HepG2 (cell line): ENCODE measurements around the gene GDF7. TPM values are rescaled to one million over a fixed set of nuclear protein-coding genes. Genes with fewer than 3 reads are reported as not detected.

Source experiments
- ATAC-seq: fragments of 200-7000 bp; cut with Tn5 transposase; 3 replicates; pipeline ENCODE4 v1.9.1; 2020; ENCODE audit warnings: mild to moderate bottlenecking, moderate library complexity
- BruUV-seq: library from RNA; stranded (reverse); fragments of 400-500 nt; replicated peaks from 2 replicates; lab custom pipeline; 2021; lab: Mats Ljungman, UMichigan
- CTCF ChIA-PET: fragments of 300-600 bp; formaldehyde crosslinking; extraction: SDS; loops from one replicate; lab custom pipeline; 2021; ENCODE audit warnings: low total read pairs, inconsistent platforms, low intra/inter-chr PET ratio; lab: Yijun Ruan, JAX
- POLR2A ChIA-PET: fragments of 350-600 bp; sonication (Branson Sonifier 250); formaldehyde crosslinking; loops from one replicate; lab custom pipeline; 2020; ENCODE audit warnings: antibody characterized with exemption, inconsistent platforms; lab: Yijun Ruan, JAX
- DNase-seq: peaks from one replicate; pipeline ENCODE4 v3.0.0-alpha.2; 2015; ENCODE audit warnings: low spot score
- FAIRE-seq: peaks from 3 replicates; lab custom pipeline; 2011; peaks lifted over from hg19 to GRCh38; lab: Jason Lieb, UNC
- H2AFZ ChIP-seq: one replicate; pipeline ENCODE4 v1.6.1; 2011; ENCODE audit warnings: low read length, inconsistent platforms
- H3K27ac ChIP-seq: fragments of 300-600 bp; 3 replicates; pipeline ENCODE4 v1.8.0; 2011; ENCODE audit warnings: mixed run types, mild to moderate bottlenecking, mixed read lengths, low read length, inconsistent platforms; ENCODE audit not compliant: insufficient read depth; ENCODE audit errors: extremely low read length
- H3K27me3 ChIP-seq, 2 experiments: fragments of 200-600 bp in 1 of 2; 2 replicates in 1 of 2; 3 replicates in 1 of 2; pipeline versions ENCODE4 v1.6.0 to v1.8.0; 2011; ENCODE audit warnings: low read length in 2 of 2, mild to moderate bottlenecking in 2 of 2, moderate library complexity in 2 of 2, inconsistent platforms in 1 of 2; ENCODE audit not compliant: insufficient read depth in 2 of 2, control insufficient read depth in 1 of 2
- H3K36me3 ChIP-seq, 2 experiments: fragments of 200-600 bp in 1 of 2; replicated peaks in 1 of 2; 2 replicates in 1 of 2; 3 replicates in 1 of 2; pipeline versions ENCODE4 v1.5.1 to v1.8.0; 2011; ENCODE audit warnings: low read length in 2 of 2, inconsistent platforms in 1 of 2; ENCODE audit not compliant: insufficient read depth in 2 of 2, control insufficient read depth in 1 of 2
- H3K4me1 ChIP-seq: 2 replicates; pipeline ENCODE4 v1.5.1; 2012; ENCODE audit warnings: low read length, inconsistent platforms; ENCODE audit not compliant: insufficient read depth
- H3K4me2 ChIP-seq: 2 replicates; pipeline ENCODE4 v1.6.0; 2011; ENCODE audit warnings: low read depth, low read length, inconsistent platforms
- H3K4me3 ChIP-seq, 3 experiments: fragments of 200-600 bp in 1 of 3; sonication (generic), shearing (Covaris generic) in 1 of 3; replicated peaks in 1 of 3; 2 replicates each; pipeline ENCODE4 v1.5.1; 2011 to 2016; ENCODE audit warnings: low read length in 3 of 3, inconsistent platforms in 2 of 3, low read depth in 2 of 3, mild to moderate bottlenecking in 2 of 3, control low read depth in 1 of 3, mixed read lengths in 1 of 3; ENCODE audit not compliant: insufficient read depth in 1 of 3
- H3K79me2 ChIP-seq: one replicate; pipeline ENCODE4 v1.6.1; 2011; ENCODE audit warnings: low read length, inconsistent platforms; ENCODE audit not compliant: insufficient read depth
- H3K9ac ChIP-seq: 2 replicates; pipeline ENCODE4 v1.6.0; 2011; ENCODE audit warnings: mild to moderate bottlenecking, low read depth, low read length, inconsistent platforms; ENCODE audit not compliant: insufficient read depth
- H3K9me3 ChIP-seq: 2 replicates; pipeline ENCODE4 v1.5.1; 2012; ENCODE audit warnings: mild to moderate bottlenecking, low read length
- H4K20me1 ChIP-seq: 2 replicates; pipeline ENCODE4 v1.6.0; 2011; ENCODE audit warnings: inconsistent platforms, mild to moderate bottlenecking, low read length, moderate library complexity; ENCODE audit not compliant: insufficient read depth
- SATB2 ChIP-seq: sonication (generic); formaldehyde crosslinking; IDR thresholded peaks from 2 replicates; pipeline ENCODE4 v1.5.0; 2020; ENCODE audit warnings: missing genetic modification reagents
- ZBTB40 ChIP-seq, 2 experiments: fragments of 450-650 bp in 1 of 2; sonication (generic) in 1 of 2; formaldehyde crosslinking in 1 of 2; IDR thresholded peaks; 2 replicates each; pipeline versions ENCODE4 v1.6.1 to v1.8.0; 2016 to 2022; ENCODE audit warnings: antibody characterized with exemption in 1 of 2, mild to moderate bottlenecking in 1 of 2, missing genetic modification reagents in 1 of 2
- ZNF772 ChIP-seq: sonication (generic); formaldehyde crosslinking; IDR thresholded peaks from 2 replicates; pipeline ENCODE4 v1.5.0; 2020; ENCODE audit warnings: mild to moderate bottlenecking, missing genetic modification reagents
- WGBS: methylation state at CpG from one replicate; pipeline ENCODE4 v1.1.6; 2017; ENCODE audit warnings: low lambda C conversion rate; 5-methylcytosine and 5-hydroxymethylcytosine counted together
- in situ Hi-C: cut with HindIII; loops from 2 replicates; pipeline ENCODE4 v1.10.0; 2017; ENCODE audit warnings: low pct_unique_long_range_greater_than_20kb; ENCODE audit not compliant: extremely low pct_ligation_motif_present
- intact Hi-C: fragments of 100-400 bp; cut with micrococcal nuclease; formaldehyde crosslinking; loops from one replicate; pipeline ENCODE4 v1.10.0; 2022; ENCODE audit not compliant: unreplicated experiment
- polyA plus RNA-seq, 8 experiments: library from polyadenylated mRNA; depleted of rRNA in 3 of 8; stranded (reverse) in 7 of 8; unstranded in 1 of 8; fragments of >200 nt; fragmentation: Illumina TruSeq in 4 of 8; extraction: Trizol in 4 of 8; gene quantifications; 2 replicates each; pipeline versions ENCODE4 v1.2.1 to v1.2.3, GENCODE V29; 2011 to 2016; ENCODE audit warnings: low read depth in 4 of 8, missing spikeins in 1 of 8, mixed read lengths in 1 of 8; ENCODE audit not compliant: insufficient read depth in 1 of 8
- total RNA-seq, 5 experiments: library from RNA; depleted of rRNA; stranded (reverse); fragments of >200 nt; fragmentation: Illumina TruSeq; extraction: Trizol; gene quantifications; 2 replicates each; pipeline ENCODE4 v1.2.3, GENCODE V29; 2016; ENCODE audit warnings: low read depth in 1 of 5
- TF ChIP-seq, protein P1 (sequence below): sonication (generic); formaldehyde crosslinking; conservative IDR thresholded peaks from 2 replicates; pipeline ENCODE4 v1.4.0; 2020; ENCODE audit warnings: mild to moderate bottlenecking, missing genetic modification reagents, moderate library complexity
- TF ChIP-seq, protein P2 (sequence below): sonication (generic); formaldehyde crosslinking; IDR thresholded peaks from 2 replicates; pipeline ENCODE4 v1.5.0; 2020; ENCODE audit warnings: mild to moderate bottlenecking, missing genetic modification reagents

GDF7 gene
- total and polyA plus RNA-seq, 2 of the 13 experiments (the other 11 are each of a cell fraction or from before 2014, with no cell fraction given): 1.6 to 15.0 TPM

DNA sequence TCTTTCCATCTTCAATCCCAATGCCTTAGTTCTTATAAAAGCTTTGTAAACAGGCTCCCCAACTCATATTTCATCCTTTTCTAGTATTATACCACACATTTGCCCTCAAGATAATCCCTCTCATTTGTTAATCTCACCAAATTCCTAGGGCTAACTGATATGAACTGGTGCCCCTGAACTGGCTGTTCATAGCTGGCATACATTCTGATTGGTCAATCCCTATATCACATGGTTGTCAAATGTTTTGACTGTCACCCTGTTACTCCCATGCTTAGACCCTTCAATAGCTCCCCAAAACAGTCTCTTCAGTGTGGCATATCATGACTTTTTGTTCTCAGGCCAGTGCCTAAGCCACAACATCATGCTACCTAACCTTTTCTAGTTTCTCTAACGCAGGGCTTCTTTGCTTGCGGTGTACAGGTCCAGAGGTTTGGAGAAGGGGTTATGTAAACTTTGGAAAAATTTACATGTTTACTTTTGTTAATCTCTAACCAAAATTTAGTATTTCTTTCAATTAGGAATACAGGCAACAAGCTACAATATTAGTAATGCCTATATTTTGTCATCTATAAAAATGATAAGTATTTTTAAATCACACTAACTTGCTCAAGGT lies 30.5 kb downstream of the GDF7 start:
- peak; percentile 69 for ATAC-seq
- TF ChIP-seq, protein P1, sequence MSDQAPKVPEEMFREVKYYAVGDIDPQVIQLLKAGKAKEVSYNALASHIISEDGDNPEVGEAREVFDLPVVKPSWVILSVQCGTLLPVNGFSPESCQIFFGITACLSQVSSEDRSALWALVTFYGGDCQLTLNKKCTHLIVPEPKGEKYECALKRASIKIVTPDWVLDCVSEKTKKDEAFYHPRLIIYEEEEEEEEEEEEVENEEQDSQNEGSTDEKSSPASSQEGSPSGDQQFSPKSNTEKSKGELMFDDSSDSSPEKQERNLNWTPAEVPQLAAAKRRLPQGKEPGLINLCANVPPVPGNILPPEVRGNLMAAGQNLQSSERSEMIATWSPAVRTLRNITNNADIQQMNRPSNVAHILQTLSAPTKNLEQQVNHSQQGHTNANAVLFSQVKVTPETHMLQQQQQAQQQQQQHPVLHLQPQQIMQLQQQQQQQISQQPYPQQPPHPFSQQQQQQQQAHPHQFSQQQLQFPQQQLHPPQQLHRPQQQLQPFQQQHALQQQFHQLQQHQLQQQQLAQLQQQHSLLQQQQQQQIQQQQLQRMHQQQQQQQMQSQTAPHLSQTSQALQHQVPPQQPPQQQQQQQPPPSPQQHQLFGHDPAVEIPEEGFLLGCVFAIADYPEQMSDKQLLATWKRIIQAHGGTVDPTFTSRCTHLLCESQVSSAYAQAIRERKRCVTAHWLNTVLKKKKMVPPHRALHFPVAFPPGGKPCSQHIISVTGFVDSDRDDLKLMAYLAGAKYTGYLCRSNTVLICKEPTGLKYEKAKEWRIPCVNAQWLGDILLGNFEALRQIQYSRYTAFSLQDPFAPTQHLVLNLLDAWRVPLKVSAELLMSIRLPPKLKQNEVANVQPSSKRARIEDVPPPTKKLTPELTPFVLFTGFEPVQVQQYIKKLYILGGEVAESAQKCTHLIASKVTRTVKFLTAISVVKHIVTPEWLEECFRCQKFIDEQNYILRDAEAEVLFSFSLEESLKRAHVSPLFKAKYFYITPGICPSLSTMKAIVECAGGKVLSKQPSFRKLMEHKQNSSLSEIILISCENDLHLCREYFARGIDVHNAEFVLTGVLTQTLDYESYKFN (CRISPR knock-in tag): peak; percentile 21; the same call in 1 of the 2 replicates
- TF ChIP-seq SATB2 (CRISPR knock-in tag): no peak
- TF ChIP-seq ZNF772 (CRISPR knock-in tag): no peak
- TF ChIP-seq, protein P2, sequence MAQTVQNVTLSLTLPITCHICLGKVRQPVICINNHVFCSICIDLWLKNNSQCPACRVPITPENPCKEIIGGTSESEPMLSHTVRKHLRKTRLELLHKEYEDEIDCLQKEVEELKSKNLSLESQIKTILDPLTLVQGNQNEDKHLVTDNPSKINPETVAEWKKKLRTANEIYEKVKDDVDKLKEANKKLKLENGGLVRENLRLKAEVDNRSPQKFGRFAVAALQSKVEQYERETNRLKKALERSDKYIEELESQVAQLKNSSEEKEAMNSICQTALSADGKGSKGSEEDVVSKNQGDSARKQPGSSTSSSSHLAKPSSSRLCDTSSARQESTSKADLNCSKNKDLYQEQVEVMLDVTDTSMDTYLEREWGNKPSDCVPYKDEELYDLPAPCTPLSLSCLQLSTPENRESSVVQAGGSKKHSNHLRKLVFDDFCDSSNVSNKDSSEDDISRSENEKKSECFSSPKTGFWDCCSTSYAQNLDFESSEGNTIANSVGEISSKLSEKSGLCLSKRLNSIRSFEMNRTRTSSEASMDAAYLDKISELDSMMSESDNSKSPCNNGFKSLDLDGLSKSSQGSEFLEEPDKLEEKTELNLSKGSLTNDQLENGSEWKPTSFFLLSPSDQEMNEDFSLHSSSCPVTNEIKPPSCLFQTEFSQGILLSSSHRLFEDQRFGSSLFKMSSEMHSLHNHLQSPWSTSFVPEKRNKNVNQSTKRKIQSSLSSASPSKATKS: 0 out of 2 replicates have a peak, but pooled peaks have one; percentile 56
- no peak for TF ChIP-seq ZBTB40 (IDR thresholded peaks at IDR 0.05)
- TF ChIP-seq ZBTB40 (CRISPR knock-in tag; IDR thresholded peaks at IDR 0.05): no peak

More for the DNA sequence above, 30.5 kb downstream of the GDF7 start:
- CTCF ChIA-PET: no interaction called here
- H3K4me3 ChIP-seq: no peak overlapping the region
- intact Hi-C loops (no loop called here), in situ Hi-C loops (no loop called here)
- no peak overlapping the region for H2AFZ ChIP-seq
- BruUV-seq: TSS peak; percentile 10
- no peaks in the 10 kb centered on the region for H3K27me3 ChIP-seq
- no peak overlapping the region for H3K27ac ChIP-seq
- 44% methylated on average over 2 of the region's 2 CpGs for WGBS
- peaks cover 15% of the 10 kb centered on the region for H3K4me1 ChIP-seq
- no peaks in the 10 kb centered on the region for H3K9me3 ChIP-seq
- H3K4me2 ChIP-seq: peak overlapping the region; percentile 36; the same call in 1 of the 2 replicates
- no peaks in the 10 kb centered on the region for H3K79me2 ChIP-seq
- H3K36me3 ChIP-seq: peaks cover 6 to 33% of the 10 kb centered on the region in 2 experiments
- no peaks in the 10 kb centered on the region for H4K20me1 ChIP-seq
- FAIRE-seq (peak; percentile 82), DNase-seq (no peak)
- H3K9ac ChIP-seq: no peak overlapping the region
- POLR2A ChIA-PET: no interaction called here
